Stimulated activated CD4-positive, alpha-beta T cell treated with anti-CD3 and anti-CD28 coated beads, Interleukin-1b, Interleukin-23, amount 100 ng/mL, for 24 hours (primary cell): ENCODE data around the gene HNRNPM.
"Not testable (repeated sequence)": the region's sequence is repeated elsewhere in the genome, so short reads cannot be mapped to it uniquely, and the experiment has no call there.

Source experiments
- DNase-seq, 4 experiments: peaks; one replicate each; pipeline ENCODE4 v3.0.0-alpha.2; 2020; ENCODE audit warnings: low read depth in 4 of 4, low spot score in 1 of 4

Gene HNRNPM, protein sequence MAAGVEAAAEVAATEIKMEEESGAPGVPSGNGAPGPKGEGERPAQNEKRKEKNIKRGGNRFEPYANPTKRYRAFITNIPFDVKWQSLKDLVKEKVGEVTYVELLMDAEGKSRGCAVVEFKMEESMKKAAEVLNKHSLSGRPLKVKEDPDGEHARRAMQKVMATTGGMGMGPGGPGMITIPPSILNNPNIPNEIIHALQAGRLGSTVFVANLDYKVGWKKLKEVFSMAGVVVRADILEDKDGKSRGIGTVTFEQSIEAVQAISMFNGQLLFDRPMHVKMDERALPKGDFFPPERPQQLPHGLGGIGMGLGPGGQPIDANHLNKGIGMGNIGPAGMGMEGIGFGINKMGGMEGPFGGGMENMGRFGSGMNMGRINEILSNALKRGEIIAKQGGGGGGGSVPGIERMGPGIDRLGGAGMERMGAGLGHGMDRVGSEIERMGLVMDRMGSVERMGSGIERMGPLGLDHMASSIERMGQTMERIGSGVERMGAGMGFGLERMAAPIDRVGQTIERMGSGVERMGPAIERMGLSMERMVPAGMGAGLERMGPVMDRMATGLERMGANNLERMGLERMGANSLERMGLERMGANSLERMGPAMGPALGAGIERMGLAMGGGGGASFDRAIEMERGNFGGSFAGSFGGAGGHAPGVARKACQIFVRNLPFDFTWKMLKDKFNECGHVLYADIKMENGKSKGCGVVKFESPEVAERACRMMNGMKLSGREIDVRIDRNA

DNA sequence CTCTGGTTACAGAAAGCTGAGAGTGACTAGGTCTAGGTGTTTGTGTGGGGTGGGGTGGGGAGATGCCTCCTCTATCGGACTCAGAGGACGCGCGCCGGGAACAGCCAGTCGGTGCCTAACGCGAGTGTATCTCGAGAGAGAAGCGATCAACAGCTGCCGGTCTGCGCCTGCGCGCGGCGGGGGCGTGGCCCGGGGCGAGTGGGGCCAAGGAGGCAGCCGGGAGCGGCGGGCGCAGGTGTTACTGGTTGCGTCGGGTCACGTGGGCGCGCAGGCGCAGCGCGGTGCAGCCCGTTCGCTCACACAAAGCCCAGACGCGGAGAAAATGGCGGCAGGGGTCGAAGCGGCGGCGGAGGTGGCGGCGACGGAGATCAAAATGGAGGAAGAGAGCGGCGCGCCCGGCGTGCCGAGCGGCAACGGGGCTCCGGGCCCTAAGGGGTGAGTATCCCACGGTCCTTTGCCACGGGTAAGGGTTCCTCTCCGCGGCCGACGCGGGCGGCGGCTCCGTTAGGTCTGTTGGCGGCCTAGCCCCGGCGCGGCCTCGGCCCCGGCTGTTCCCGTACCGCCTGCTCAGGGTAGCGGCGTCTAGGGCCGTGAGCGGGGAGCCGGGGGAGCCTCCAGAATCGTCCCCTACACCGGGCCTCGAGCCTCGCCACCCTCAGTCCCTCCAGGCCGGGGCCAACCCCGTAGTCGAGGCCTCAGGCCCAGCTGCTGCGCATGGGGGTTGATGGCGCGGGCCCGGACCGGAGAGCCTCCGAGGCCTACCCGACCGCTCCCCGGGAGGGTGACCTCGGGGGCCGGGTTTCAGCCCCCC is at the start of gene HNRNPM:
HNRNPM (plus strand) TSS at position 299 of the 811 bp plus-strand sequence; CDS start at position 323, 24 bp downstream.
- peak; percentile 99 to 100 (median 100) for DNase-seq

DNA sequence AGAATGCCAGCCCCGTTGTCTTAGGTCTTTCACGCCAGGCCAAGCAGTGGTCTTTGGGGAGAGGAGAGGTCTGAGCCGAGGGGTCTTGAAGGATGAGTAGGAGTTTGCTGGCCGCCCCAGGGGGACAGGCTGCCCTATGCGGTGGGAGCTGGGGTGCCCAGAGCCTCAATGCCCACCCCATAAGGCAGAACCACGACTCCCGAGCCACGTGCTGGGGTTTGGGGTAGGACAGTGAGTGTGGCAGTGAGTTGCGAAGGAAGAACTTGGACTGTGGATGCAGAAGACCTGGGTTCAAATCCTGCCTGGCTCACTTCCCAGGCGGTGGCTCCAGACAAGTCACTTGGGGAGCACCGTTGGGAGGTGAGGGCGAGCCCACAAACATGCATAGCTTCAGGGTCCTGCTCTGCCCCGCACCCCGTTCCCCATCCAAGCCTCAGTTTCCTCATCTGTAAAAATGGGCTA is 49.1 kb upstream of the HNRNPM start:
- no peak for DNase-seq

DNA sequence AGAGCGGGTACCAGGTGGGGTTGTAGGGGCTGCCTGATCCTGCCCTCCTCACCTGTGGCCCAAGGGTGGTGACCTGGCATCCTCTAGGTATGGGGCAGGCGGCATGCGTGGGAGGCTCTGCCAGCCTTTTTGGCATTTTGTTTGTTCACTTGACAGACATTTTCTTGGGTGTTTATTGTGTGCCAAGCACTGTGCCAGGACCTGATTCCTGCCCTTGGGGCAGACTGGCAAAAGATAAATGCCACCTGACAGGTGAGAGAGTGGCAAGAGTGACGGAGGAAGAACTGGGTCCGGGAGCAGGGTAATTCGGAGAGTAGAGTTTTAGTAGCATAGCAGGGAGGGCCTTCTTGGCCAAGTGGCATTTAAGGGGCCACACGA is 48.6 kb upstream of the HNRNPM start:
- DNase-seq = no peak

DNA sequence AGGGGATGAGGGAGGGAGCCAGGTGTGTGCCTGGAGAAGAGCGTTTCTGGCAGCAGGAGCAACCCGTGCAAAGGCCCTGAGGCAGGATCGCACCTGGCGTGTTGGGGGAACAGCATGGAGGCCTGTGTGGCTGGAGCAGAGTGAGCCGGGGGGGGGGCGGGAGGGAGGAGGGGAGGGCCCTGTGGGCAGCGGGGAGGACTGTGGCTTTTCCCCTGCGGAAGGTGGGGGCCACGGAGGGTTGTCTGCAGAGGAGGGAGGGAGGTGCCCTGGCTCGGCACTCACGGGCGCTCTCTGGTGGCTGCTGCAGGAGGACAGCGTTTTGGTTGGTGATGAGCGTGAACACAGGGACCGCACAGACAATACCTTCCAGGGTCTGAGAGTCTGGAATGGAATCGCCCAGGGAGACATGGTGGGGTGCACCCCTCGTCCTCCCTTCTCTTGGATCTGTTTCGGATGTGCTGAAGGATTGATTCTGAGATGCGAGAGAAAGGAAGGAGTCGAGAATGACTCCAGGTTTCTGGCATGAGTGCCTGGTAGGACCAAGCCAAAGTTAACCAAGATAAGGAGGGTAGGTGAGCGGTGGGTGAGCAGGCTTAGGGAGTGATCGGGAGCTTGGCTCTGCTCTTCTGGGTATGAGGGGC is 48.1 kb upstream of the HNRNPM start:
- peak; percentile 42 to 53 (median 48) for DNase-seq

DNA sequence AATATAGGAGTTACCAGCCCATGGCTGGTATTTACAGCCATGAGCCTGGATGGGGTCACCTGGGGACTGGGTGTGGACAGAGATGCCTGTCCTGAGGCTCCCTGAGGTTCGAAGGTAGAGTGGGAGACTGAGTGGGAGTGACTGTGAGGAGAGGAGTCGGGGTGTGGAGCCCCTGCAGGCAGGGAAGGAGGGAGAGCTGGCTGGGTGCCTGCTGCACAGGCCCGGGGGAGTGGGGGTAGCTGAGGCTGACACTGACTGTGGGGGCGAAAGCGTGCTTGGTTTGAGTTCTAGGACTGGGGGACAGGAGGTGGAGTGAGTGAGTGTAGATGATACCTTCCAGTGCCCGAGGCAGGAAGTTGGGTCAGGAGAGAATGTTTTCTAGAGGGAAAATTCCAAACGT is 47.5 kb upstream of the HNRNPM start:
- no peak for DNase-seq

DNA sequence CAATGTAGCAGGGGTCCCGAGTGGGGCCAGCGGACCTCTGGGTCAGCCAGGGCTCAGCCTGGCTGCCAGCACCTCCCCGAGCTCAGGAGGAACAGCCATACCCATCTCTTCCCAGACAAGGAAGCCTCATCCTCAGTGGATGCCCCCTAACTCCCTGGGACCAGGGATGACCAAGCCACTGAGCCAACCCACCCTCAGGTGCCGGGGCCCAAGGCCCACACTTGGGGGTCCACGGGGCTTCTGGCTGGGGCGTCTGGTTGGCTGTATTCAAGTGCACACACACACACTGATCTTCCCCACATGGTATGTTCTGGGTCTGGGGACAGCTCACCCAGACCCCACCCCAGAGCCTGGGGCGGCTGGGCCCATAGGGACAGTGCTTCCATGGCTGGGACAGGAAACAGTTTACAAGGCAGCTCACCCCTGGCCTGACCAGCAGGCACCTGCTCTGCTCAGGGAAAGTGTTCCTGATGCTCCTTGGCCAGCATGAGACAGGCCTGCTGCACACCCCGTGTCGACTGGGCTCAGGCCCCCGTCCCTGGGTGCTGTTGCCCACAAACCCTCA is 46.9 kb upstream of the HNRNPM start:
- DNase-seq = no peak

DNA sequence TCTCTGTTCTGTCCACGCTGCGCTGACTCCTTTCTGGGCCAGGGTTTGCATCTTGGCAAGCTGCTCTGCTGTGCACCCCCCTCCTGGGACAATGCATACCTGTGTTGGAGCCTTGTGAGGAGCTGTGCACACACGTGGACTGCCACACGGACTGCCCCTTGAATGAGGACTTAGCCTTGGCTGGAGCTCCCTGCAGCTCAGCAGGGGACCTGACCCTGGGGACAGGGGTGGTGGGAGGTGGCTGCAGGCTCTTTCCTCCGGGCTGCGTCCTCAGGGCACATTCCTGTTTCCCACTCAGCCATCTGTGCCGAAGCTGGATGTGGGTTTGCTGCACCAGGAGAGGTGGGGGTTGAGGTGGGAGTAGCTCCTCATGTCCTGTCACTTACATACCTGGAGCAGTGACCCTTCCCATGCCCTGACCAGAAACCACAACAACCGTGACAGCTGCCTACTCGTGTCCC is 46.4 kb upstream of the HNRNPM start:
- DNase-seq = no peak

DNA sequence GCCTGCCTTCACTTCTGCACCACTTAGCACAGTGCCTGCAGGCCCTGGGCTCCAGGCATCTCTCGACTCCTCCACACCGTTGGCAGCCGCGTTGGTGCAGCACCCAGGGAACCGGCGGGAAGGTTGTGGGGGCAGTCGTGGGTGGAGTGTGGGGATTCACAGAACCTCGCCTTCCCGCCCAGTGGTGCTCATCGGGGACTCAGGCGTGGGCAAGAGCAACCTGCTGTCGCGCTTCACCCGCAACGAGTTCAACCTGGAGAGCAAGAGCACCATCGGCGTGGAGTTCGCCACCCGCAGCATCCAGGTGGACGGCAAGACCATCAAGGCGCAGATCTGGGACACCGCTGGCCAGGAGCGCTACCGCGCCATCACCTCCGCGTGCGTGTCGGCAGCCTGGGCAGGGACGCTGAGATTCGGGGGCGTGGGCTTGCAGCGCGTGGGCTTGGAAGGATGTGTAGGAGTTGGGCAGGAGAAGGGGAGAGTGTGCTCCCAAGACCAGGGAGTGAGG is 45.0 kb upstream of the HNRNPM start:
- DNase-seq = no peak

DNA sequence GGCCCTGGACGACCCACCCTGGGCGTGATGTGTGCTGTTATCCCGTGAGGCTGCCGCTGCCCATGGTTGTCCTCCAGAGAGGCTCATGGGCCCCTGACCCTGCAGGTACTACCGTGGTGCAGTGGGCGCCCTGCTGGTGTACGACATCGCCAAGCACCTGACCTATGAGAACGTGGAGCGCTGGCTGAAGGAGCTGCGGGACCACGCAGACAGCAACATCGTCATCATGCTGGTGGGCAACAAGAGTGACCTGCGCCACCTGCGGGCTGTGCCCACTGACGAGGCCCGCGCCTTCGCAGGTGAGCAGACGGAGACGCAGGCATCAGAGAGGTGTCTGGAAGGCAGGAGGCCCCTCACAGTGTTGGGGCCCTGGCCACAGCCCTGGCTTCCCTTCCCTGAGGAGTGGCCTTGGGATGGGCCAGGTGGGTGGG is 42.8 kb upstream of the HNRNPM start:
- no peak for DNase-seq

DNA sequence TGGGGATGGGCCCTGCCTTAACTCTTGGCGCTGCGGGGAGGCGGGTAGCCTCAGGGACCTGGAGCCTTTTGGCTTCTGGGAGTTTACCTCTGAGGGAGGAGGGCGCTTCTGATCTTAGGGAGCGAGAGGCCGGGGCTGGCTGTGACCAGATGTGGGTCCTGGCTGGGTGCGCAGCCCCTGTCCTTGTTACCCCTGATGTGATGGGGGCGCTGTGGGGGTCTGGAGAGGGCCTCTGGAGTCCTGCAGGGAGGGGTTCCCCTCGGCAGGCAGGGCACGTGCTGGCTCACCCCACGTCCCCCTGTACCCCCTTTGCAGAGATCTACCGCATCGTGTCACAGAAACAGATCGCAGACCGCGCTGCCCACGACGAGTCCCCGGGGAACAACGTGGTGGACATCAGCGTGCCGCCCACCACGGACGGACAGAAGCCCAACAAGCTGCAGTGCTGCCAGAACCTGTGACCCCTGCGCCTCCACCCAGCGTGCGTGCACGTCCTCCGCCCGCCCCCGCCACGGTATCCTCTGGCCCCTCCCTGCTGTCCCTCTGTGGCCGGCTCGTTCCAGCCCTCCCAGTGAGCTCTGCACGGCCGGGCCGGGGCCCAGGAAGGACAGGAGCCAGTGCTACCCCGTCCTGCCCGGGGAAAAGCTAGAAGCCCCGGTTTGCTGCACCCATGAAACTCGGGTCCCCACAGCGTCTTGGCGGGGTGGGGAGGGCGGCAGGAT is 41.5 kb upstream of the HNRNPM start:
- DNase-seq = no peak

DNA sequence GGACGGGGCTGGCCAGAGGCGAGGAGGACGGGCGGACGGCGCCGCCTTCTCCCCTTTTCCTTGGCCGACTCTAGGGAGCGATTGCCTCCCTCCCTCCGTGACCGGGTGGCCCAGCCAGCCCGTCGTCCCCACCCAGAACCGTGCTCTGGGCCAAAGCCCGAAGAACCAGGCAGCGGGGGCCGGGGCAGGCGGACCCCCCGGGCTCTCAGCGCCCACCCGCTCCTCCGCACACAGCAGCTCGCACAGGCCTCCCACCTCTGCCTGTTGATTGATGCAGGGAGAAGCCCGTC is 41.0 kb upstream of the HNRNPM start:
- DNase-seq = no peak

DNA sequence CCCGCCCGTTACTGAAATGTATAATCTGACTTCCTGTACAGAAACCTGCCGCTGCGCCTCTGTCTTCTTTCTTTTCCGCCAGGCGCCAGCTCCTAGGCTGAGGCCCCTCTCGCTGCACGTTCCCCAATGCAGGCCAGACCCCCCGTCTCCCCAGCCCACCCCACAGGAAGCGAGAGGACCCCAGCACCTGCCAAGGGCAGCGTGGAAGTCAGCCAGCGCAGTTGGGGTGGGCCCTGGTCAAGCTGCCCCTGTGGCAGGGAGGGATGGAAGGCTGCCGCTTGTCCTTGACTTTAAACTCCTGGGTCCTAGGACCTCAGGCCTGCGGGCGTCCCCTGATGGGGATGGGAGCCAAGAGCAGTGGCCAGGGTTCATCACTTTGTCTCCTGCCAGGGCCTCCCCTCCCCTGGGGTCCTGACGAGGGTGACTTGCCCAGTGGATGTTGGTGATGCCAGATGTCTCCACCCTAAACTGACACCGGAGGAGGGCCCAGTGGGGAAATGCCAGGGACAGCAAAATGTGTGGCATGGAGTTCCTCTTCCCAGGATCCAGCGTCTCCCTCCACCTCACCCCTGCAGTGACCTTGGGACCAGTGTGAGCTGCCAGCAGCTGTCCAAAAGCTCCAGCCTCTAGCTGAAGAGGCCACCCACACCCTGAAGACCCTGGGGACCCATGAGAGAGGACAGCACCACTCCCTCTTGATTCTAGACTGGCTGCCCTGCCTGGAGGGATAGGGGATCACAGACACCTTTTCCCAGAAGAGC is 40.2 kb upstream of the HNRNPM start:
- no peak for DNase-seq

DNA sequence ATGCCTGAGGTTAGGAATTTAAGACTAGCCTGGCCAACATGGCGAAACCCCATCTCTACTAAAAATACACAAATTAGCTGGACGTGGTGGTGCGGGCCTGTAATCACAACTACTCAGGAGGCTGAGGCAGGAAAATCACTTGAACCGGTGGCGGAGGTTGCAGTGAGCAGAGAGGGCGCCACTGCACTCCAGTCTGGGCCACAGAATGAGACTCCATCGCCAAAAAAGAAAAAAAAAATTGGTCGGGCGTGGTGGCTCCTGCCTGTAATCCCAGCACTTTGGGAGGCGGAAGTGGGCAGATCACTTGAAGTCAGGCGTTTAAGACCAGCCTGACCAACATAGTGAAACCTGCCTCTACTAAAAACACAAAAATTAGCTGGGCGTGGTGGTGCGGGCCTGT is 34.1 kb upstream of the HNRNPM start:
- DNase-seq = not testable (repeated sequence)

DNA sequence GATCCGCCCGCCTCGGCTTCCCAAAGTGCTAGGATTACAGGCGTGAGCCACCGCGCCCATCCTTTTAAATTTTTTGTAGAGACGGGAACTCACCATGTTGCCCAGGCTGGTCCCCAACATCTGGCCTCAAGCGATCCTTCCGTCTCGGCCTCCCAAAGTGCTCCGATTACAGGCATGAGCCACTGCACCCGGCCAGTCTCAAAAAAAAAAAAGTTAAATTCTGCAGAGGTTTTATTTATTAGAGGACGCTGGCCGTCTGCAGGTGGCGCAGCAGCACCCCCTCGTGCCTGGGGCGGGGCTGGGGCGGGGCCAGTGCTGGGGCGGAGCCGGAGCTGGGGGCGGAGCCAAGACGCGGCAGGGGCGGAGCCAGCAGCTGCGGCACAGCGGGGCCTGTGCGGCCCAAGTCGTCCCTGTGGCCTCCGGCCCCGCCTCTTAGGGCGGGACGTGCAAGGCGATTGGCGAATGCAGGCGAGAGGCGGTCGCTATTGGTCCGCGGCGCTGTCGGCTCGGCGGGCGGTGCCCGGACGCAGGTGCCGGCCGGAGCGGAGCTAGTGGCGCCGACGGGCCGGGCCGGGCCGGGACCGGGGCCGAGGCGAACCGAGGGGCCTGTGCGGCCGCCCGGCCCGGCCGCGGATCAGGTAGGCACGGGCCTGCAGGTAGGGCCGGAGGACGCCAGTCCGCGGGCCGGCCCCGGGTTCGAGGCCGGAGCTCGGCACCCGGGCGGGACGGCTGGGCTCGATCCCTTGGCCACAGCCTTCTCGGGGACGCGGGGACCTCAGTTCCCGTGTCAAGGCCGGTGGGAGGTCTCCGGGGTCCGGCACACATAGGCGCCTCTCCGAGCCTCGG is 31.8 kb upstream of the HNRNPM start, which contains the start of gene MARCHF2:
MARCHF2 (plus strand) TSS at position 523 of the 846 bp plus-strand sequence. CDS start 8,536 bp downstream, outside the sequence.
- peak; percentile 68 to 93 (median 90) for DNase-seq

DNA sequence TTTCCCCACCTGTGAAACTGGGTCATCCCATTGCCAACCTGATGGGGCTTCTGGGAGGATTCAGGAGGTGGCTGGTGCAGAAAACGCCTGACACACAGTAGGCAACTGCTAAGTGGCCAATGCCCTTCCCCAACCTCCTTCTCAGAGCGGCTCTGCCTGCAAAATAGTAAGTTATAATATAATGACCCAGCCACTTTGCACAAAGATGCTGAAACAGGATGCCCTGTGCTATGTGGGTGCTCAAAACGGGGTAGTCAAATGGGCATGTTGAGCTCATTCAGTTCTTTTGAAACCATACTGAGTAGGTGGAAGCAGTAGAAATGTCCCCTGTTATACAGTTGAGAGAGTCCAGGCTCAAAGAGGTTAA is 31.2 kb upstream of the HNRNPM start:
- no peak for DNase-seq

DNA sequence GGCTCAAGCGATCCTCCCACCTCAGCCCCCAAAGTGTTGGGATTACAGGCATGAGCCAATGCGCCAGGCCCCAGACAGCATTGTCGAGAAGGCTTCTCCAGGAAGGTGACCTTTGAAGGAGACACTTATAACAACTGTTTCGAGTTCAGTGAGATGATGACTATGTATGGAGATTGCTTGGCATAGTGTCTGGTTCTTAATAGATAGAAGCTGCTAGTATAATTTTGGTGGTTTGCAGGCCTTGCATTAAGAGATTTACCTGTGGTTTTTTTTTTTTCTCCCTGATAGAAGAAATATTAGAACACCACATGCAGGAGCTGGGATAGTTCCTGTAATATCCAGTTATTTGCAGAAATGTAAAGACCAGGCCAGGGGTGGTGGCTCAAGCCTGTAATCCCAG is 28.0 kb upstream of the HNRNPM start:
- no peak for DNase-seq

DNA sequence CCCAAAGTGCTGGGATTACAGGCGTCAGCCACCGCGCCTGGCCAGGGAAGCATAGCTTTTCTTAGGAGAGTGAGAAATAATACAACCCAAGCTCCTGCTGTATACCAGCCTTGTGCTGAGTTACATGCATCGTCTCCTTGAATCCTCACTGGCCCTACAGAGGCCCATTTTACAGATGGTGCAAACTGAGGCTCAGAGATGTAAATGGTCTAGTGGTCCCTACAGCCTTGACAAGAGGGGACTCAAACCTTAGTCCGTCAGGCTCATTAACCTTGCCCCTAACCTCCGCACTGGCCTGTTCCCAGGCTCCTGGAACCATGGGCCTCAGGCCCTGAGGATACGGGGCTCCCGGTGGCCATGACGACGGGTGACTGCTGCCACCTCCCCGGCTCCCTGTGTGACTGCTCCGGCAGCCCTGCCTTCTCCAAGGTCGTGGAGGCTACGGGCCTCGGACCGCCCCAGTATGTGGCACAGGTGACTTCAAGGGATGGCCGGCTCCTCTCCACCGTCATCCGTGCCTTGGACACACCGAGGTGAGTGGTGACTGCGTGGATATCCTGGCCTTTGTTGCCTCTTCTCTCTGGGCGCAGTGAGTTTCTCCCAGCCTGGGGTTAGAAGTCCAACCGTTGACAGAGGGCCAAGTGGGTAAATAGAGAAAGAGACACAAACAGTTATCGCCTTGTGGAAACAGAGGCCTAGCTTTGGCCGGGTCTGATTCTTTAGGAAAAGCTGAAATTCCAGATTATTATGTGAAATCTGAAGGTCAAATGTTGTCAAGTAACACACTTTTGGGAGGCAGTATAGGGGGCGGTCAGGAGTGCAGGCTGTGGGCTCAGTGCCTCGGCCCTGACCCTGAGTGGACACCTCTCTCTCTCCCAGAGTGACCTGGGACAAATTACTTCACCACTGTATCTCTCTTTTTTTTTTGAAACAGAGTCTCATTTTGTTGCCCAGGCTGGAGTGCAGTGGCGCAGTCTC is 23.0 kb upstream of the HNRNPM start:
- no peak for DNase-seq
